Activated T-helper 1 cell treated with anti-CD3 and anti-CD28 coated beads, Interleukin-12 subunit alpha, Interleukin-12 subunit beta, Interleukin-2, Interleukin-4 antibody, amounts not matched to agents 30 ng/mL and 10 ng/mL and 1 ng/mL, durations not matched to agents 14 hours and 24 hours and 36 hours (primary cell): Measurements from ENCODE around the gene TSPAN13. TPM values are rescaled to one million over a fixed set of nuclear protein-coding genes. Genes with fewer than 3 reads are reported as not detected.

Experiments
- DNase-seq: peaks from one replicate; pipeline ENCODE4 v3.0.0; 2021; ENCODE audit warnings: low spot score
- H3K27ac Mint-ChIP-seq: one replicate; pipeline ENCODE4 v1.8.0; 2021; ENCODE audit warnings: mild to moderate bottlenecking, mixed read lengths
- H3K27me3 Mint-ChIP-seq: one replicate; pipeline ENCODE4 v1.8.0; 2022; ENCODE audit warnings: mild to moderate bottlenecking, moderate library complexity, mixed read lengths; ENCODE audit not compliant: insufficient read depth
- H3K36me3 Mint-ChIP-seq: one replicate; pipeline ENCODE4 v1.8.0; 2021; ENCODE audit warnings: low read depth, mixed read lengths
- H3K4me1 Mint-ChIP-seq: one replicate; pipeline ENCODE4 v1.8.0; 2021; ENCODE audit warnings: low read depth, mixed read lengths
- H3K4me3 Mint-ChIP-seq: one replicate; pipeline ENCODE4 v1.8.0; 2021; ENCODE audit warnings: mild to moderate bottlenecking, moderate library complexity, mixed read lengths
- H3K9me3 Mint-ChIP-seq: one replicate; pipeline ENCODE4 v1.8.0; 2021; ENCODE audit warnings: mixed read lengths
- intact Hi-C: fragments of 100-400 bp; cut with micrococcal nuclease; formaldehyde crosslinking; loops from one replicate; pipeline ENCODE4 v1.15.1; 2024
- total RNA-seq: library from RNA; stranded (reverse); gene quantifications from 2 replicates; pipeline ENCODE4 v1.2.3, GENCODE V29; 2022

TSPAN13 gene
- total RNA-seq, 1 donor from 2014 or later = 0.96 TPM

GRCh38 chr7:16744518-16745250, 8.9 kb upstream of the TSPAN13 start:
- Mint-ChIP-seq H3K27ac (no peak overlapping the region), H3K9me3 (no peaks in the 10 kb centered on the region), H3K4me1 (peaks cover 6% of the 10 kb centered on the region), H3K4me3 (no peak overlapping the region), H3K36me3 (no peaks in the 10 kb centered on the region), H3K27me3 (no peaks in the 10 kb centered on the region)
- intact Hi-C loops = no loop called here
- no peak for DNase-seq

- Mint-ChIP-seq H3K4me1 (peaks cover under 1% of the 10 kb centered on the region), H3K27ac (no peak overlapping the region), H3K4me3 (no peak overlapping the region), H3K9me3 (no peaks in the 10 kb centered on the region), H3K27me3 (peaks cover 7% of the 10 kb centered on the region), H3K36me3 (no peaks in the 10 kb centered on the region)
- intact Hi-C loops = no loop called here
- DNase-seq = no peak
These were observed 7.9 kb upstream of the TSPAN13 start for GRCh38 chr7:16745645-16746044.

- Mint-ChIP-seq H3K36me3 (no peaks in the 10 kb centered on the region), H3K4me1 (no peaks in the 10 kb centered on the region), H3K27ac (no peak overlapping the region), H3K9me3 (no peaks in the 10 kb centered on the region), H3K27me3 (peaks cover 14% of the 10 kb centered on the region), H3K4me3 (no peak overlapping the region)
- intact Hi-C loops = no loop called here
- no peak for DNase-seq
These were observed 6.5 kb upstream of the TSPAN13 start for GRCh38 chr7:16747102-16747501.

GRCh38 chr7:16753932-16754855, 639 bp downstream of the TSPAN13 start:
- Mint-ChIP-seq H3K36me3 (no peaks in the 10 kb centered on the region), H3K27ac (no peak overlapping the region), H3K27me3 (peaks cover 47% of the 10 kb centered on the region), H3K4me3 (peak overlapping the region; percentile 78), H3K4me1 (peaks cover 15% of the 10 kb centered on the region), H3K9me3 (no peaks in the 10 kb centered on the region)
- intact Hi-C loops = loop anchor here (2.0 to 5.0 kb wide), 2 partner anchors 107 to 163 kb away; partner anchors contain the start of gene BZW2
- peak; percentile 2 for DNase-seq

- intact Hi-C loops = loop anchor here (5.0 kb wide), 1 partner anchor 162 kb away; no protein-coding TSS in a partner anchor
- Mint-ChIP-seq H3K27ac (no peak overlapping the region), H3K27me3 (peaks cover 46% of the 10 kb centered on the region), H3K9me3 (no peaks in the 10 kb centered on the region), H3K36me3 (no peaks in the 10 kb centered on the region), H3K4me1 (peaks cover 15% of the 10 kb centered on the region), H3K4me3 (peak overlapping the region; percentile 78)
- DNase-seq = no peak
These were observed 1.3 kb downstream of the TSPAN13 start for GRCh38 chr7:16754856-16755317.

- peaks cover 15% of the 10 kb centered on the region for H3K4me1 Mint-ChIP-seq
- H3K4me3 Mint-ChIP-seq = no peak overlapping the region
- peaks cover 42% of the 10 kb centered on the region for H3K27me3 Mint-ChIP-seq
- H3K36me3 Mint-ChIP-seq = no peaks in the 10 kb centered on the region
- intact Hi-C loops = no loop called here
- DNase-seq = no peak
- no peaks in the 10 kb centered on the region for H3K9me3 Mint-ChIP-seq
- H3K27ac Mint-ChIP-seq = no peak overlapping the region
These were observed 1.8 kb downstream of the TSPAN13 start for GRCh38 chr7:16755397-16755796.

- Mint-ChIP-seq H3K36me3 (no peaks in the 10 kb centered on the region), H3K27me3 (peaks cover 31% of the 10 kb centered on the region), H3K4me1 (peaks cover 14% of the 10 kb centered on the region), H3K4me3 (no peak overlapping the region), H3K9me3 (no peaks in the 10 kb centered on the region), H3K27ac (no peak overlapping the region)
- DNase-seq = no peak
- intact Hi-C loops = no loop called here
These were observed 4.5 kb downstream of the TSPAN13 start for GRCh38 chr7:16758036-16758435.

GRCh38 chr7:16758631-16759611, 5.4 kb downstream of the TSPAN13 start:
- H3K36me3 Mint-ChIP-seq = no peaks in the 10 kb centered on the region
- H3K9me3 Mint-ChIP-seq = no peaks in the 10 kb centered on the region
- peaks cover 27% of the 10 kb centered on the region for H3K27me3 Mint-ChIP-seq
- intact Hi-C loops = no loop called here
- no peak overlapping the region for H3K27ac Mint-ChIP-seq
- no peak overlapping the region for H3K4me3 Mint-ChIP-seq
- peaks cover 9% of the 10 kb centered on the region for H3K4me1 Mint-ChIP-seq
- DNase-seq = no peak

GRCh38 chr7:16759840-16760239, 6.3 kb downstream of the TSPAN13 start:
- H3K36me3 Mint-ChIP-seq = no peaks in the 10 kb centered on the region
- H3K27me3 Mint-ChIP-seq = peaks cover 19% of the 10 kb centered on the region
- no peak overlapping the region for H3K27ac Mint-ChIP-seq
- peaks cover 2% of the 10 kb centered on the region for H3K4me1 Mint-ChIP-seq
- intact Hi-C loops = no loop called here
- H3K9me3 Mint-ChIP-seq = no peaks in the 10 kb centered on the region
- DNase-seq = no peak
- no peak overlapping the region for H3K4me3 Mint-ChIP-seq

GRCh38 chr7:16762177-16762576, 8.6 kb downstream of the TSPAN13 start:
- Mint-ChIP-seq H3K27ac (no peak overlapping the region), H3K9me3 (no peaks in the 10 kb centered on the region), H3K4me1 (no peaks in the 10 kb centered on the region), H3K4me3 (no peak overlapping the region), H3K27me3 (peaks cover 3% of the 10 kb centered on the region), H3K36me3 (no peaks in the 10 kb centered on the region)
- no peak for DNase-seq
- intact Hi-C loops = no loop called here

GRCh38 chr7:16764942-16765341, 11.4 kb downstream of the TSPAN13 start:
- Mint-ChIP-seq H3K9me3 (no peaks in the 10 kb centered on the region), H3K4me3 (no peak overlapping the region), H3K27ac (no peak overlapping the region), H3K27me3 (peaks cover 3% of the 10 kb centered on the region), H3K36me3 (no peaks in the 10 kb centered on the region), H3K4me1 (no peaks in the 10 kb centered on the region)
- intact Hi-C loops = no loop called here
- DNase-seq = no peak

GRCh38 chr7:16765436-16765859, 11.9 kb downstream of the TSPAN13 start:
- intact Hi-C loops = no loop called here
- Mint-ChIP-seq H3K4me3 (no peak overlapping the region), H3K27ac (no peak overlapping the region), H3K4me1 (no peaks in the 10 kb centered on the region), H3K36me3 (no peaks in the 10 kb centered on the region), H3K27me3 (peaks cover 3% of the 10 kb centered on the region), H3K9me3 (no peaks in the 10 kb centered on the region)
- no peak for DNase-seq
